AG09319 (cell line): ENCODE results near the gene HS3ST3A1.

Experiments
- DNase-seq: peaks from one replicate; pipeline ENCODE4 v3.0.0-alpha.2; 2010; ENCODE audit warnings: low read depth; ENCODE audit errors: extremely low read depth
- CTCF ChIP-seq: IDR thresholded peaks from 2 replicates; pipeline ENCODE4 v1.5.1; 2011; ENCODE audit warnings: low read depth, mild to moderate bottlenecking, inconsistent platforms, low read length, moderate library complexity

Gene HS3ST3A1

GRCh38 chr17:13478326-13478830 is 123.4 kb downstream of the HS3ST3A1 start:
- no peak for DNase-seq
- no peak for TF ChIP-seq CTCF

GRCh38 chr17:13477180-13477611 is 124.5 kb downstream of the HS3ST3A1 start:
- no peak for DNase-seq
- no peak for TF ChIP-seq CTCF

- TF ChIP-seq CTCF, result no peak
Observed at GRCh38 chr17:13476720-13477119, 125.0 kb downstream of the HS3ST3A1 start.

GRCh38 chr17:13475574-13476223 is 126.0 kb downstream of the HS3ST3A1 start:
- DNase-seq, result no peak
- no peak for TF ChIP-seq CTCF

More at GRCh38 chr17:13476720-13477119, 125.0 kb downstream of the HS3ST3A1 start:
- DNase-seq, result no peak

GRCh38 chr17:13474073-13474800 is 127.5 kb downstream of the HS3ST3A1 start:
- TF ChIP-seq CTCF, result no peak
- no peak for DNase-seq

- no peak for TF ChIP-seq CTCF
- no peak for DNase-seq
Observed at GRCh38 chr17:13465678-13466077, 136.1 kb downstream of the HS3ST3A1 start.

GRCh38 chr17:13462673-13463124 is 139.0 kb downstream of the HS3ST3A1 start:
- TF ChIP-seq CTCF, result no peak
- no peak for DNase-seq
